ENCODE data around the gene RNF141. TPM values are rescaled to one million over a fixed set of nuclear protein-coding genes. Genes with fewer than 3 reads are reported as not detected.
A peak's percentile ranks its signal among the peaks of the same experiment; 100 is the strongest.

The RNF141 gene
- total RNA-seq, 1 donor from 2014 or later = 36.9 TPM

GRCh38 chr11:10498022-10498400 lies 43.0 kb downstream of the RNF141 start:
- peaks cover 93% of the 10 kb centered on the region for H3K36me3 Mint-ChIP-seq (ENCODE audit: low read depth)
- no peak overlapping the region for H3K27ac Mint-ChIP-seq
- ATAC-seq (ENCODE audit: low read depth) = no peak
- intact Hi-C loops (cut with micrococcal nuclease) = no loop called here
- no peak for DNase-seq
- TF ChIP-seq CTCF (IDR thresholded peaks at IDR 0.05) = no peak
- H3K4me3 Mint-ChIP-seq = no peak overlapping the region
- POLR2A ChIA-PET = interaction anchor here (0.6 to 1.3 kb wide), 2 partner anchors 9 to 35 kb away, joined by 3 to 4 read pairs; no protein-coding TSS in a partner anchor
- H3K27me3 Mint-ChIP-seq = no peaks in the 10 kb centered on the region
- no peaks in the 10 kb centered on the region for H3K9me3 Mint-ChIP-seq
- peaks cover 13% of the 10 kb centered on the region for H3K4me1 Mint-ChIP-seq
- CTCF ChIA-PET = interaction anchor here (1.5 kb wide), 1 partner anchor 85 kb away, joined by 8 read pairs; no protein-coding TSS in a partner anchor

GRCh38 chr11:10497371-10498021 lies 43.5 kb downstream of the RNF141 start:
- Mint-ChIP-seq H3K36me3 (ENCODE audit: low read depth) (peaks cover 95% of the 10 kb centered on the region), H3K27ac (no peak overlapping the region), H3K27me3 (no peaks in the 10 kb centered on the region), H3K4me3 (no peak overlapping the region), H3K4me1 (peaks cover 7% of the 10 kb centered on the region), H3K9me3 (no peaks in the 10 kb centered on the region)
- ChIA-PET POLR2A (interaction anchor here (0.6 to 1.3 kb wide), 2 partner anchors 9 to 36 kb away, joined by 3 to 4 read pairs; no protein-coding TSS in a partner anchor), CTCF (interaction anchor here (1.5 kb wide), 1 partner anchor 84 kb away, joined by 8 read pairs; no protein-coding TSS in a partner anchor)
- TF ChIP-seq CTCF (IDR thresholded peaks at IDR 0.05) = no peak
- DNase-seq (no peak), ATAC-seq (ENCODE audit: low read depth) (no peak)
- intact Hi-C loops (cut with micrococcal nuclease) = no loop called here

- H3K9me3 Mint-ChIP-seq = no peaks in the 10 kb centered on the region
- no peaks in the 10 kb centered on the region for H3K27me3 Mint-ChIP-seq
- TF ChIP-seq CTCF (IDR thresholded peaks at IDR 0.05) = no peak
- ChIA-PET CTCF (no interaction called here), POLR2A (no interaction called here)
- H3K27ac Mint-ChIP-seq = peak overlapping the region; percentile 24
- H3K4me1 Mint-ChIP-seq = peaks cover 3% of the 10 kb centered on the region
- H3K4me3 Mint-ChIP-seq = no peak overlapping the region
- peaks cover 96% of the 10 kb centered on the region for H3K36me3 Mint-ChIP-seq (ENCODE audit: low read depth)
- ATAC-seq (ENCODE audit: low read depth) (no peak), DNase-seq (no peak)
- intact Hi-C loops (cut with micrococcal nuclease) = no loop called here
These were observed 44.6 kb downstream of the RNF141 start for GRCh38 chr11:10496296-10496936.

- no peak for ATAC-seq (ENCODE audit: low read depth)
These were observed 45.6 kb downstream of the RNF141 start for GRCh38 chr11:10495464-10495786.

More at GRCh38 chr11:10495464-10495786, 45.6 kb downstream of the RNF141 start:
- ChIA-PET CTCF (no interaction called here), POLR2A (no interaction called here)
- no peak overlapping the region for H3K27ac Mint-ChIP-seq
- intact Hi-C loops (cut with micrococcal nuclease) = no loop called here
- H3K27me3 Mint-ChIP-seq = no peaks in the 10 kb centered on the region
- H3K9me3 Mint-ChIP-seq = no peaks in the 10 kb centered on the region
- peaks cover 7% of the 10 kb centered on the region for H3K4me1 Mint-ChIP-seq
- TF ChIP-seq CTCF (IDR thresholded peaks at IDR 0.05) = no peak
- peaks cover 95% of the 10 kb centered on the region for H3K36me3 Mint-ChIP-seq (ENCODE audit: low read depth)
- no peak overlapping the region for H3K4me3 Mint-ChIP-seq
- DNase-seq = no peak
